Caco-2 (cell line): ENCODE results near the gene ALDH7A1. TPM values are rescaled to one million over a fixed set of nuclear protein-coding genes. Genes with fewer than 3 reads are reported as not detected.
A peak's percentile ranks its signal among the peaks of the same experiment; 100 is the strongest.

ENCODE experiments used
- BruUV-seq: library from RNA; stranded (reverse); fragments of 400-500 nt; replicated peaks from 2 replicates; lab custom pipeline; 2021; lab: Mats Ljungman, UMichigan
- CTCF ChIA-PET: fragments of 300-600 bp; sonication (Branson Sonifier 250); formaldehyde crosslinking; loops from one replicate; lab custom pipeline; 2022; ENCODE audit warnings: antibody characterized with exemption; lab: Charles Lee
- POLR2A ChIA-PET: fragments of 300-600 bp; sonication (Branson Sonifier 250); formaldehyde crosslinking; loops from one replicate; lab custom pipeline; 2022; ENCODE audit warnings: antibody characterized with exemption; lab: Charles Lee
- DNase-seq, 2 experiments: peaks; one replicate each; pipeline versions ENCODE4 v3.0.0 to v3.0.0-alpha.2; 2020 to 2022
- H3K27me3 ChIP-seq: replicated peaks from 2 replicates; pipeline ENCODE4 v1.6.0; 2011; ENCODE audit warnings: low read length; ENCODE audit not compliant: control insufficient read depth, insufficient read depth
- H3K36me3 ChIP-seq: 2 replicates; pipeline ENCODE4 v1.5.1; 2011; ENCODE audit warnings: low read length; ENCODE audit not compliant: control insufficient read depth, insufficient read depth
- H3K4me1 ChIP-seq: fragments of 250-450 bp; sonication (Bioruptor Pico); 2 replicates; pipeline ENCODE4 v1.5.1; 2020; ENCODE audit warnings: mild to moderate bottlenecking
- H3K4me3 ChIP-seq: 2 replicates; pipeline ENCODE4 v1.5.1; 2011; ENCODE audit warnings: low read depth, mild to moderate bottlenecking, control low read depth, low read length
- H3K9me3 ChIP-seq: fragments of 250-450 bp; sonication (Bioruptor Pico); 2 replicates; pipeline ENCODE4 v1.5.1; 2020; ENCODE audit warnings: mild to moderate bottlenecking, moderate library complexity
- H3K27ac Mint-ChIP-seq: one replicate; pipeline ENCODE4 v1.8.0; 2022; ENCODE audit warnings: mixed read lengths; ENCODE audit not compliant: unreplicated experiment
- H3K27me3 Mint-ChIP-seq: one replicate; pipeline ENCODE4 v1.8.0; 2022; ENCODE audit warnings: mixed read lengths; ENCODE audit not compliant: insufficient read depth, unreplicated experiment
- H3K36me3 Mint-ChIP-seq: one replicate; pipeline ENCODE4 v1.8.0; 2022; ENCODE audit warnings: mild to moderate bottlenecking, mixed read lengths; ENCODE audit not compliant: insufficient read depth, unreplicated experiment
- H3K4me1 Mint-ChIP-seq: one replicate; pipeline ENCODE4 v1.8.0; 2022; ENCODE audit warnings: low read depth, mixed read lengths; ENCODE audit not compliant: unreplicated experiment
- H3K4me3 Mint-ChIP-seq: one replicate; pipeline ENCODE4 v1.8.0; 2022; ENCODE audit warnings: mild to moderate bottlenecking, moderate library complexity, mixed read lengths; ENCODE audit not compliant: unreplicated experiment
- H3K9me3 Mint-ChIP-seq: one replicate; pipeline ENCODE4 v1.8.0; 2022; ENCODE audit warnings: mixed read lengths; ENCODE audit not compliant: unreplicated experiment
- CTCF ChIP-seq, 2 experiments: fragments of 200-600 bp in 1 of 2; IDR thresholded peaks; 1 replicate in 1 of 2; 2 replicates in 1 of 2; pipeline versions ENCODE4 v1.5.1 to v1.8.0; 2011 to 2022; ENCODE audit warnings: antibody characterized with exemption in 1 of 2, control low read depth in 1 of 2, inconsistent platforms in 1 of 2, low read depth in 1 of 2, low read length in 1 of 2, mild to moderate bottlenecking in 1 of 2, moderate library complexity in 1 of 2; ENCODE audit not compliant: insufficient read depth in 1 of 2, severe bottlenecking in 1 of 2, unreplicated experiment in 1 of 2
- intact Hi-C: fragments of 100-400 bp; cut with micrococcal nuclease; formaldehyde crosslinking; loops from one replicate; pipeline ENCODE4 v1.10.0; 2022; ENCODE audit not compliant: unreplicated experiment
- total RNA-seq: library from RNA; stranded (reverse); gene quantifications from 2 replicates; pipeline ENCODE4 v1.2.3, GENCODE V29; 2022

The ALDH7A1 gene
- total RNA-seq, 1 experiment from 2014 or later: 204 TPM

GRCh38 chr5:126544087-126544740 is 50.8 kb downstream of the ALDH7A1 start:
- H3K27me3 Mint-ChIP-seq: no peaks in the 10 kb centered on the region
- Histone ChIP-seq H3K27me3 (no peaks in the 10 kb centered on the region), H3K9me3 (no peaks in the 10 kb centered on the region), H3K4me3 (no peak overlapping the region), H3K36me3 (peaks cover 4% of the 10 kb centered on the region), H3K4me1 (0 out of 2 replicates have a peak, but pooled peaks cover 3% of the 10 kb centered on the region)
- intact Hi-C loops: loop anchor here (1.0 kb wide), 1 partner anchor 51 kb away; the partner anchor contains the start of gene ALDH7A1
- POLR2A ChIA-PET: interaction anchor here (0.9 kb wide), 1 partner anchor 51 kb away, joined by 4 read pairs; the partner anchor contains the start of gene ALDH7A1
- H3K9me3 Mint-ChIP-seq: no peaks in the 10 kb centered on the region
- H3K27ac Mint-ChIP-seq: no peak overlapping the region
- peak; percentile 55 to 62 for TF ChIP-seq CTCF (IDR thresholded peaks at IDR 0.05; ENCODE audit: insufficient read depth in 1 of 2, low read depth in 1 of 2, low read length in 1 of 2, severe bottlenecking in 1 of 2, unreplicated experiment in 1 of 2)
- no peak overlapping the region for H3K4me3 Mint-ChIP-seq
- no peaks in the 10 kb centered on the region for H3K4me1 Mint-ChIP-seq
- H3K36me3 Mint-ChIP-seq: peaks cover 63% of the 10 kb centered on the region
- CTCF ChIA-PET: interaction anchor here (0.8 kb wide), 1 partner anchor 14 kb away, joined by 3 read pairs; no protein-coding TSS in a partner anchor
- BruUV-seq: no TSS peak
- DNase-seq: peak; percentile 55 to 59

GRCh38 chr5:126543660-126544059 is 51.4 kb downstream of the ALDH7A1 start:
- H3K36me3 ChIP-seq: peaks cover 4% of the 10 kb centered on the region
- Mint-ChIP-seq H3K27me3 (no peaks in the 10 kb centered on the region), H3K36me3 (peaks cover 57% of the 10 kb centered on the region), H3K4me3 (no peak overlapping the region), H3K4me1 (no peaks in the 10 kb centered on the region), H3K9me3 (no peaks in the 10 kb centered on the region), H3K27ac (no peak overlapping the region)
- BruUV-seq: TSS peak; percentile 10
- DNase-seq: peak in 1 of 2 experiments; percentile 23
- intact Hi-C loops: loop anchor here (1.0 kb wide), 1 partner anchor 52 kb away; the partner anchor contains the start of gene ALDH7A1
- H3K4me1 ChIP-seq: 0 out of 2 replicates have a peak, but pooled peaks cover 3% of the 10 kb centered on the region
- POLR2A ChIA-PET: interaction anchor here (0.9 kb wide), 1 partner anchor 52 kb away, joined by 4 read pairs; the partner anchor contains the start of gene ALDH7A1
- H3K9me3 ChIP-seq: no peaks in the 10 kb centered on the region
- TF ChIP-seq CTCF (IDR thresholded peaks at IDR 0.05; ENCODE audit: insufficient read depth in 1 of 2, low read depth in 1 of 2, low read length in 1 of 2, severe bottlenecking in 1 of 2, unreplicated experiment in 1 of 2): no peak
- CTCF ChIA-PET: interaction anchor here (0.6 to 0.8 kb wide), 2 partner anchors 15 to 265 kb away, joined by 3 to 5 read pairs; no protein-coding TSS in a partner anchor
- H3K27me3 ChIP-seq: no peaks in the 10 kb centered on the region
- no peak overlapping the region for H3K4me3 ChIP-seq

GRCh38 chr5:126543009-126543408 is 52.0 kb downstream of the ALDH7A1 start:
- ChIA-PET POLR2A (no interaction called here), CTCF (interaction anchor here (0.6 kb wide), 1 partner anchor 265 kb away, joined by 5 read pairs; no protein-coding TSS in a partner anchor)
- peaks cover 4% of the 10 kb centered on the region for H3K36me3 ChIP-seq
- H3K4me1 ChIP-seq: 0 out of 2 replicates have a peak, but pooled peaks cover 3% of the 10 kb centered on the region
- Mint-ChIP-seq H3K9me3 (no peaks in the 10 kb centered on the region), H3K4me1 (no peaks in the 10 kb centered on the region), H3K27ac (no peak overlapping the region), H3K27me3 (no peaks in the 10 kb centered on the region), H3K4me3 (no peak overlapping the region), H3K36me3 (peaks cover 52% of the 10 kb centered on the region)
- DNase-seq: no peak
- H3K4me3 ChIP-seq: no peak overlapping the region
- intact Hi-C loops: no loop called here
- no peaks in the 10 kb centered on the region for H3K27me3 ChIP-seq
- no peaks in the 10 kb centered on the region for H3K9me3 ChIP-seq
- TF ChIP-seq CTCF (IDR thresholded peaks at IDR 0.05; ENCODE audit: insufficient read depth in 1 of 2, low read depth in 1 of 2, low read length in 1 of 2, severe bottlenecking in 1 of 2, unreplicated experiment in 1 of 2): no peak
- no TSS peak for BruUV-seq
